ENCODE data around the gene CCDC157.
"Not testable (repeated sequence)": the region's sequence is repeated elsewhere in the genome, so short reads cannot be mapped to it uniquely, and the experiment has no call there.

Gene CCDC157

DNA sequence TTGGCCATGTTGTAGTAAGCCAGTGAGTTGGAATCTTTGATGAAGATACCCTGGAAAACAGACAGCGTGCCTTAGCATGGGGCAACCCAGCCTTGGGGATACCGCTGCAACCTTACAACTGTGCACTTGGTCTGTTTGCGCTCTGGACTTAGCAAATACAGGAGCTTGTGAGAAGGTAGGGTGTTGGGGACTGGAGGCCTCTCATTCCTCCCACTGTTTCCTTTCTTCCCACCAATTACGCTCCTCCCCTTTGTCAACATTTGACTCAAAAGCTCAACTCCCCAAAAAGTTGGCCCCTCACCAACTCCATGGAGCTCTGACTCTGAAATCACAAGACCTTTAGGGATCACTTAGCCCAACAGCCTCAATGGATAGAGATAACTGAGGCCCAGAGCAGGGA lies 22.2 kb upstream of the CCDC157 start:
- Histone ChIP-seq H3K4me1 (ENCODE audit: control insufficient read depth in 1 of 2, insufficient read depth in 1 of 2, low read depth in 1 of 2, low read length in 1 of 2) (no peaks in the 10 kb centered on the region), H3K36me3 (peaks cover 98% of the 10 kb centered on the region), H3K4me3 (ENCODE audit: low read depth in 1 of 2, low read length in 1 of 2) (no peak overlapping the region), H3K27me3 (no peaks in the 10 kb centered on the region), H3K9me3 (no peaks in the 10 kb centered on the region), H3K27ac (no peak overlapping the region)
- TF ChIP-seq, protein P1, sequence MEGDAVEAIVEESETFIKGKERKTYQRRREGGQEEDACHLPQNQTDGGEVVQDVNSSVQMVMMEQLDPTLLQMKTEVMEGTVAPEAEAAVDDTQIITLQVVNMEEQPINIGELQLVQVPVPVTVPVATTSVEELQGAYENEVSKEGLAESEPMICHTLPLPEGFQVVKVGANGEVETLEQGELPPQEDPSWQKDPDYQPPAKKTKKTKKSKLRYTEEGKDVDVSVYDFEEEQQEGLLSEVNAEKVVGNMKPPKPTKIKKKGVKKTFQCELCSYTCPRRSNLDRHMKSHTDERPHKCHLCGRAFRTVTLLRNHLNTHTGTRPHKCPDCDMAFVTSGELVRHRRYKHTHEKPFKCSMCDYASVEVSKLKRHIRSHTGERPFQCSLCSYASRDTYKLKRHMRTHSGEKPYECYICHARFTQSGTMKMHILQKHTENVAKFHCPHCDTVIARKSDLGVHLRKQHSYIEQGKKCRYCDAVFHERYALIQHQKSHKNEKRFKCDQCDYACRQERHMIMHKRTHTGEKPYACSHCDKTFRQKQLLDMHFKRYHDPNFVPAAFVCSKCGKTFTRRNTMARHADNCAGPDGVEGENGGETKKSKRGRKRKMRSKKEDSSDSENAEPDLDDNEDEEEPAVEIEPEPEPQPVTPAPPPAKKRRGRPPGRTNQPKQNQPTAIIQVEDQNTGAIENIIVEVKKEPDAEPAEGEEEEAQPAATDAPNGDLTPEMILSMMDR (IDR thresholded peaks at IDR 0.05) = no peak

DNA sequence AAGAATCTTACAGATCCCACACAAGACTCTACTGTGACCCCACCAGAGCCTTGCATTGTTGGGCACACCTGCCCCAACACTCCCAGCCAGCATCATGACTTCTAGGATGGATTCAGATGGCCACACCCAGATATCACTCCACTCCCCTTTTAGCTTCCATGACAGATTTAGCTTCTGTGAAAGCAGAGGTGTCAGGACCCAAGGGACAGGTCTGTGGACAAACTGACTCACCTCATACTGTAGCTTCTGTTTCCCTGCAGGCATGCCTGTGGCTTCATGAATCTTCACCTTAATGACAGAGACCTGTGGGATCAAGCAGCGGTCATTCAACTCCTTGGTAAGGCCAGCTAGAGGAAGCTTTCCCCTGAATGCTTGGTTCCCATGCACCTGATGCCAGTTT lies 21.6 kb upstream of the CCDC157 start:
- Histone ChIP-seq H3K27me3 (no peaks in the 10 kb centered on the region), H3K9me3 (no peaks in the 10 kb centered on the region), H3K27ac (no peak overlapping the region), H3K36me3 (peaks cover 100% of the 10 kb centered on the region), H3K4me1 (ENCODE audit: control insufficient read depth in 1 of 2, insufficient read depth in 1 of 2, low read depth in 1 of 2, low read length in 1 of 2) (no peaks in the 10 kb centered on the region), H3K4me3 (ENCODE audit: low read depth in 1 of 2, low read length in 1 of 2) (no peak overlapping the region)
- TF ChIP-seq, protein P1 (IDR thresholded peaks at IDR 0.05) = no peak

DNA sequence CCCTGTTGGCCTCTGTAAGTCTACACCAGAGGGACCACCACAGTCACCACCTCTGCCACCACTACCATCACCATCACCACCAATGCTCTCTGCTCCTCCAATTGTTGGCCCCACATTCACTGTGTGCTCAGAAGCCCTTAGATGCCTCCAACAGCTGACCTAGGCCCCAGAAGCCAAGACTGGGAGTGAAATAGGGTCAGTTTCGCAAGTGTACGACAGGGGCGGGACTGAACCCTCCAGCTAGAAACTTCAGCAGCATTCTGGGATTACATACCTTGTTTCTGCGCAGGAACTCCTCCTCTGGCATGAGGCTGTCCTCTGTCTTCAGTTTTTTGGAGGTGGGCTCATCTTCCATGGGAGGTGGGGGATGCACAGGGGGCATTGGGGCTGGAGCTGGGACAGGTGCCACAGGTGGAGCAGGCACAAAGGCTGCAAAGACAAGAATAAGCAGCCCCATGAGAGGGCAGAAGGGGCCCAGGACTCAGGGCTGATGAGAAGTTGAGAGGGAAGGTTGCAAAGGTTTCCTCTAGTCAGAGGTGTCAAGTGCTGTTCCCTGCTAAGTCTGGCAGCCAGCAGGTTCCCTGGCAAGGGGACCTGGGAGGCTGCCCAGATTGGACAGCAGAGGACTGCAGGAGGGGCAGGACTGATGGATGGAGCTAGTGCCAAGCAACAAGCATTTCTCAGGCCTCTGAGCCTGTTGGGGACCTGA lies 19.9 kb upstream of the CCDC157 start:
- H3K27ac ChIP-seq = no peak overlapping the region

DNA sequence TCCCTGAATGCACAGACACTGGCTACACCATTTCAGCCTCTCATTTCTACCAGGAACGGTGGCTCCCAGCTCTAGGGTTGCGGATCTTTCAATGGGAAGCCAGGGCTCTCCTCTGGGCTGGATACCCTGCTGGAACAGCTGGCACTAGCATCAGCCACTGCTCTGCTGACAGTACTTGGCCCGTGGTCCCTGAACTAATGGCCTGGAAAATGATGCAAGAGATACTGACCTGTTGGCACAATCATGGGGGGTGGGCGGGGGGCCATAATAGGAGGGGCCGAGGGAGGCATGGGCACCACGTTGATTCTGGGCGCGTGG lies 19.4 kb upstream of the CCDC157 start:
- H3K9me3 ChIP-seq = no peaks in the 10 kb centered on the region
- no peak overlapping the region for H3K4me3 ChIP-seq (ENCODE audit: low read depth in 1 of 2, low read length in 1 of 2)
- peaks cover 100% of the 10 kb centered on the region for H3K36me3 ChIP-seq
- H3K27me3 ChIP-seq = no peaks in the 10 kb centered on the region
- TF ChIP-seq, protein P1 (IDR thresholded peaks at IDR 0.05) = no peak
- no peak overlapping the region for H3K27ac ChIP-seq
- H3K4me1 ChIP-seq (ENCODE audit: control insufficient read depth in 1 of 2, insufficient read depth in 1 of 2, low read depth in 1 of 2, low read length in 1 of 2) = no peaks in the 10 kb centered on the region

More for the DNA sequence above, 19.9 kb upstream of the CCDC157 start:
- Histone ChIP-seq H3K4me1 (ENCODE audit: control insufficient read depth in 1 of 2, insufficient read depth in 1 of 2, low read depth in 1 of 2, low read length in 1 of 2) (no peaks in the 10 kb centered on the region), H3K9me3 (no peaks in the 10 kb centered on the region), H3K36me3 (peaks cover 100% of the 10 kb centered on the region), H3K27me3 (no peaks in the 10 kb centered on the region), H3K4me3 (ENCODE audit: low read depth in 1 of 2, low read length in 1 of 2) (no peak overlapping the region)
- TF ChIP-seq, protein P1 (IDR thresholded peaks at IDR 0.05) = no peak

DNA sequence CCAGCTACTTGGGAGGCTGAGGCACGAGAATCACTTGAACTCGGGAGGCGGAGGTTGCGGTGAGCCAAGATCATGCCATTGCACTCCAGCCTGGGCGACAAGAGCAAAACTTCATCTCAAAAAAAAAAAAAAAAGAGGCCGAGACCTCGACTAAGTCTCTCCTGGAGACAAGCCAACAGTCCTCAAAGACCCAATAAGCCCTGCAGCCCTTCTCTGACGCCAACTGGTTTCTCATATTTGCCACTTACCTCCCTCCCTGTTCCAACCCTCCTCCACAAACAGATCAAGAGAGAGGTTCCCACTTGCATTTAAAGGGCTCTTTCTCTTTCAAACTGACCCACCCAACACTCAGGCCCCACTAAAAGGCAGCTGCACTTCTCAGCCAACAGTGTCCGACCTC lies 18.5 kb upstream of the CCDC157 start:
- H3K4me1 ChIP-seq (ENCODE audit: control insufficient read depth in 1 of 2, insufficient read depth in 1 of 2, low read depth in 1 of 2, low read length in 1 of 2); H3K27ac ChIP-seq; H3K27me3 ChIP-seq; H3K9me3 ChIP-seq; H3K4me3 ChIP-seq (ENCODE audit: low read depth in 1 of 2, low read length in 1 of 2): not testable (repeated sequence)
- peaks cover 100% of the 10 kb centered on the region for H3K36me3 ChIP-seq

DNA sequence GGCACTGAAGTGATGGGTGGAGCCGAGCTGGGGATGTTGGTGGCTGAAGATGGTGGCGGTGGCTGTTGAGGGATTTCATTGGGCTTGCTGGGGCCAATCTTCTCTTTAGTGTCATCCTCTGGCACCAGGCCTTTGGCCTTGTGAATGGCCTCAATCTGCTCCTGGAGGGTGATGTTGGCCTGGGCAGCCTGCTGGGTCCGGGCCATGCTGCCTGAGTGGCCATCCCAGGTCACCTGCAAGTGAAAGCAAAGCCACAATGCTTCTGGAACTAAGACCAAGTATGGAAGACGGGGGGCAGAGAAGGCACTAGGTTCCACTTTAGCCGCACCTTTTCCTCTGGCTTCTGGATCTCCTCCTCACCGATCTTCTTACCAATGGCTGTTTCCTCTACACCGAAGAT lies 18.0 kb upstream of the CCDC157 start:
- peaks cover 100% of the 10 kb centered on the region for H3K36me3 ChIP-seq
- H3K27me3 ChIP-seq = no peaks in the 10 kb centered on the region
- no peaks in the 10 kb centered on the region for H3K4me1 ChIP-seq (ENCODE audit: control insufficient read depth in 1 of 2, insufficient read depth in 1 of 2, low read depth in 1 of 2, low read length in 1 of 2)
- TF ChIP-seq, protein P1 (IDR thresholded peaks at IDR 0.05) = no peak
- no peak overlapping the region for H3K4me3 ChIP-seq (ENCODE audit: low read depth in 1 of 2, low read length in 1 of 2)
- no peaks in the 10 kb centered on the region for H3K9me3 ChIP-seq
- H3K27ac ChIP-seq = no peak overlapping the region

All from neutrophil (primary cell).